ENCODE results near the gene EDEM3.
A peak's percentile ranks its signal among the peaks of the same experiment; 100 is the strongest.

Gene EDEM3

DNA sequence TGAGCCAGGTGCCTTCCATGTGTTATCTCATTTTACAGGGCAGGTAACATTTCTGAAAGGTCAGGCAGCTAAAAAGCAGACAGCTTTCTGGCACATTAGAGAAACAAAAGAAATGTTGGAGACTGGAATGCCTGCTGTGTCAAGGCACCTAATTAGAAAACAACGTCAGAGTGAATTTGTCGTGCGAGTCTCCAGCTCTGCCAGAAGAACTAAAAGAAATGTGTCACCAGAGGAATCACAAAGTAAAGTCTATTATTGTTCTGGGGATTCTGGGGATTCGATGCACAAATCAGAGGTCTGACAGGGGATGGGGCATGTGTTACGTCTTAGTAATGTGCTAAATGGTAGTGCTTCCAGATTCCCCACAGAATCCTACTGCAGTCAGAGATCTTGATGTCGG is 89.3 kb downstream of the EDEM3 start:
- DNase-seq, result no peak

DNA sequence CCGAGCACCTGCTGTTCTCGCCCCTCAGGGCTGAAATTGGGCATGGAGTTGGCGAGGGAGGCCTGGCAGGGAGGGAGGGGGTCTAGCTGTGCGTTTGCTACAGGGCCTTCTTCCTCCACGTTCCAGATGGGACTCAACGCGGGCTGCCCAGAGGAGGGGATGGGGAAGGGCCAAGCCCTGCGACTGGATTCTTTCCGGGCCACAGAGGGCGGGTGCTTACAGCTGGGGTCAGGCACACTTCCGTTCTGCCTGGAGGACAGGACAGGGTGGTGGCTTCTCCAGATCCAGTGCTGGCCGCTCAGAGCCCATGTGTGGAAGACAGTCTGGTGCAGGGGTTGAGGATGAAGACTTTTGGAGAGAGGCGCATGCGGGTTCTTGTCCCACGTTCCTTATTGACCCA is 90.0 kb downstream of the EDEM3 start:
- DNase-seq, result no peak

DNA sequence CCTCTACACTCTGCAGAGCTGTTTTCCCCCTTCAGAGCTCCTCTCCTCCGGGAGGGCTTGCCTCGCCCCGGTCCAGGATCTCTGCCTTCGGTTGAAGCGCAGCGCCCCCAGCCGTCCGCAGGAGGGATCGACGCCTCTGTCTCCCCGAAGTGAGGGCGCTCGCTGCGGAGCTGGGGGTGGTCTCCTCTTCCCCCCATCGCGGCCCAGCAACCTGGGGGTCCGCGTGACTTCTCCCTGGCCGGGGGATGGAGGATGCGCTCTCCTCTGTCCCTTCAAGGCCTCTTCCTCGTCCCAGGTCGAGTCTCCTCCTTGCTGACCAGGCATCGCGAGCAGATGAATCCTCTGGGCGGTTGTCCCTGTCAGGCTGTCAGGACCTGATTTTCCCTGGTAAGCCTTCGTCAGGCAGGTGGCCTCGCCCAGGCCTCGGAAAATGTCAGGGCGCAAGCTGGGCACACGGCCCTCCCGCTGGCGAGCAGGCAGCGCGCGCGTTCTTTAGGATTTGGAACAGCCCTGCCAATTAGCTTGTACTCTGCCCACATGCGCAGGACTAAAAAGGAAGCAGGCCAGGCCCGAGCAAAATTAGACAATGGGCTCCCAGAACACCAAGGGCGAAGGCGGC is 90.5 kb downstream of the EDEM3 start:
- peak; percentile 51 for DNase-seq

DNA sequence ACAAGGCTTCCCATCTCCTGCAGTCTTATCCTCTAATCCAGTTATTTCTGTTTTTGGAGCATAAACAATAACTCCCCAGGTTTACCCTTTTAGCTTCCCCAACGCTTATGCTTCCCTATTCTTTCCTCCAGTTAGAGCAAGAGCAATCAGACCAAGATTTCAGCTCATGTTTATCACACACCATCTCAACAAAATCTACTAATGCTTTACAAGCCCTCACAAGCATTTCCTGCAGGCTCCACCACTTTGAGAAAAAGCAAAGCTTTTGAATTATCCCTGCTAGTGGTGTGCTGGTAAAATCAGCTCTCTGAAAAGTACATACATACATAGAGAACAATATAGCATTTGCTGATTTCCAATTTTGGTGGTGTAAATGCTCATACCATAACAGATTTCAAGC is 92.9 kb downstream of the EDEM3 start:
- no peak for DNase-seq

DNA sequence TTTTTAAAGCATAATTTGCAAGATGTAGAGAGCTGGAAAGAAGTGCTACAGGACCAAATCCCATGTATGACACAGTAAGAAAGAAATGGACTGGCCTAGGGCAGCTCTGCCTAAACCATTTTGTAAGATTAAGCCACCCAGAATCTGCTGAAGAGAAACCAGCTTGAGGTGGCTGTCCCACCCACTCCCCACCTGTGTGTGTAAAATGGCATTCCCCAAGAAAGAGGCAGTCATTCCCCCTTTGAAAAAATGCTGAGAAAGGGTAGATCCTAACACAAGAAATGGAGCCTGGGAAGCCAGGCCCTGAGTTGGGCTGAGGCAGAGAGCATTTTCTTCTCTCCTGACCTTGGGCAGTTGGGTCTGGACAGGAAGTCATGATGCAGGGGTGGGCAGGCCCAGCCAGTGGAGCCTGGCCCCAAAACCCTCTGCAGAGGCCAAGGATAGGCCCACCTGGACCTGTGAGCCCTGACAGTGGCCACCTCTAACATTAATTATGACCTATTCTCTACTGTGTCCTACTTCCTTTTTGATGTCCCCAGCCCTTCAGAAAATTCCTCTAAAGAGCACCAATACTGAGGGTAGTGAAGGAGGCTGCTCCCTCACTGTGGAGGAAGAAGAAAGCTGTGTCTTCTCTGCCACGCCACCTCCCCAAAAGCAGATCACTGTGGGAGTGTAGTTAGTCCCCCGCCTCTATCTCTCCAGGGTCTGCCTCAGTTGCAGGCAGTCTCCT is 94.0 kb downstream of the EDEM3 start:
- no peak for DNase-seq

DNA sequence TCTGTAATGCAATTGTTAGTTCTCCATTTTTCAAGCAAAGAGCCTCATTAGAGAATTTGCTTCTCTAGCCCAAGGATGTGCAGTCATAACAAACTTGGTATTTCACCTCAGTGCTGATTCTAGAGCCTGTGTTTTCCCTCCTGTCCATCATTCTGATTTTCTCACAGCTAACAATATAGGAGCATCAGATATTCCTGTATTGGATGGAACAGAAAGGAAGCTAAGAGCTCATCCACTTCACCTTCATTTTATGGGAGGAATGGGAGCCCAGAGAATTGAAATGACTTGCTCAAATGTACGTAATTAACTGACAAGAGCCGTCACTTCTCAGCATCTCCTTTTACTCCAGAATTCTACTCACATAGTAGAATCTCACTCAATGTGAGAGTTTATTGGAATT is 96.6 kb downstream of the EDEM3 start:
- DNase-seq, result no peak

DNA sequence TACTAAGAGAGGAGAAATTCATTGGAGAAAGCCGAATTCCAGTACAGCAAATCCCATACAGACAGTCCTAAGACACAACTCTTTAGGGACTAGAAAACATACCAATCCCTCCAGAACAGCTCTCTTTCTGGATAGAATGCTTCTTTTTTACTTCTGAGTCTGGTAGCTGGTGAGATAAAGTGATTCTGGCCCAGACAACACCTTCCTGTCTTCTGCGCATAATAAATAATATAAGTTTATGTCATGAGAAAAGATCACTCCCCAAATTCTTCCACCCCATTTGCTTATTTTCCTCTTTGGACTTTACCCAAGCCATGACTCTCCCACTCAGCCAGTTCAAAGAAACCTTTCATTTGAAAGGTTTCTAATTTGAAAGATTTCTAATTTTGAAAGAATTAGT is 98.4 kb downstream of the EDEM3 start:
- DNase-seq, result no peak

DNA sequence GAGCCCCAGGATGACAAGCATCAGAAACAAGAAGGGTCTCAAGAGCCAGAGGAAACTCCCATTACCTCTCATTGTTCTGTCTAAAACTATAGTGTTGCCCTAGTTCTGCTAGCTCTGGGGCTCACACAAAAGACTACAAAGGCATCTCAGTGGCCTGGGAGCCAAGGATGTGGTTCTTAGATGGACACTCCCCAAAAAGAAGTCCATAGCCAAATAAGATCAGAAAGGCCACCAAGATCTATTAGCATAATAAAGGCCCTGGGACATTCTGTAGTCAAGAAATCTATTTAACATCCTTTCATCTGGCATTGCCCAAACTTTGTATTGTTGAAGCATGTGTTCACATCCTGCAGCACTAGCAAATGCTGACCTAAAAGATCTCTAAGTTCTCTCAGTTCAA is 99.5 kb downstream of the EDEM3 start:
- DNase-seq, result no peak

DNA sequence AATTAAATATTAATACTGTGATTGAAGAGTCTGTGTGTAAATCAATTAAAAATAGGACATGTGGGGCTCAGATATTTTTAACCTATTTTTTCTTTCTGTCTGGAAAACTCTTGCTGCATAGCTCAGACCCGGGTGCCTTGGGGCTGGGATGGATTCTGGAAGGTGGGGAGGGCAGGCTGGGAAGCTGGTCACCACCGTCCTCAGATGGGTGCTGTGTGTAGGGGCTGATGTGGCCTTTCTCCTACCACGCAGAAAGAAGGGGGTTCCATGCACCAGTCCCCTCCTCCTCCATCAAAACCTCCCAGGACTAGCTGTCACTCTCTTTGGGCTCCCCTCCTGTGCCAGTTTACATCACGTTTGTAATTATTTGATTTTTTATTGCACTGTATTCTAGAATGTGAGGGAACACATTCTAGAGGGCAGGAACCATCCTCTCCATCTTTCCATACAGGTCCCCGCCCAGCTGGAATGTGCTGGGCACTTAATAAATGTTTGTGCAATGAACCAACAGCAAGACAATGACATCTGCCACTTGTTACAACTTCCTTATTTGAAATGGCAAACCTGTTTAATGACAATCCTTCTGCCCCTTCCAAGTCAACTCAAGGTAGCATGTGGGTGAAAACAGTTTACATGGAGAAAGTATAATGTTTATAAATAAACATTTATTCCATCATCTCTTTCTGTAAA is 104.3 kb downstream of the EDEM3 start:
- DNase-seq, result no peak

DNA sequence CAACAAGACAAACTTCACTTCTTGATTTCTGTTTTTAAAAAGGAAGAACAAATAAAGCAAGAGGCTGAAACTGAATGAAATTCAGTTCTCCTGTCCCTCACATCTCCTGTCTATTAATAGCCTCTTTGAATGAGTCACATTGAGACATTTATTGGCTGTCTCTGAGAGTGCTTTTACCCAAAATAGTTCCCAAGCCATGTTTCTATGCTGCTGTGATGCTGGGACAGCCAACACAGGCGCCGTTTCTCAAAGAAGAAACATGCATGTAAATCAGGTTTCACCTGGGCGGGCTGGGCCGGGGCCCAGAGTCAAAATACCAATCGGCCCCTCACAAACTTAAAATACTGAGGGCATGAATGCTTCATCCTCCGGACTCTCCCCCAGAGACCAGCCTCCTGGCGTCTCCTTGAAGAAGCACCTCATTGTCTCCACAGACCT is 105.2 kb downstream of the EDEM3 start:
- DNase-seq, result no peak

DNA sequence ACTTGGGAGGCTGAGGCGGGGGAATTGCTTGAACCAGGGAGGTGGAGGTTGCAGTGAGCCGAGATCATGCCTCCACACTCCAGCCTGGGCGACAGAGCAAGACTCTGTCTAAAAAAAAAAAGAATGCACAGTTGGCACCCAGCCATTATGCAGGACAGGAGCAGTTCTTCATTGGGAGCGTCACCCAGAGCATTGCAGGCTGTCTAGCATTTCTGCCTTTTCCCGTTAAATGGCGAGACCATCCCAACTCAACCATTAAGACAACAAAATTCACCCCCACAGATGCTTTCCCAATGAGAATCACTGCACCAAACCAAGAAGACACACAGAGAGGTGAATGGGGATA is 105.8 kb downstream of the EDEM3 start:
- DNase-seq, result no peak

DNA sequence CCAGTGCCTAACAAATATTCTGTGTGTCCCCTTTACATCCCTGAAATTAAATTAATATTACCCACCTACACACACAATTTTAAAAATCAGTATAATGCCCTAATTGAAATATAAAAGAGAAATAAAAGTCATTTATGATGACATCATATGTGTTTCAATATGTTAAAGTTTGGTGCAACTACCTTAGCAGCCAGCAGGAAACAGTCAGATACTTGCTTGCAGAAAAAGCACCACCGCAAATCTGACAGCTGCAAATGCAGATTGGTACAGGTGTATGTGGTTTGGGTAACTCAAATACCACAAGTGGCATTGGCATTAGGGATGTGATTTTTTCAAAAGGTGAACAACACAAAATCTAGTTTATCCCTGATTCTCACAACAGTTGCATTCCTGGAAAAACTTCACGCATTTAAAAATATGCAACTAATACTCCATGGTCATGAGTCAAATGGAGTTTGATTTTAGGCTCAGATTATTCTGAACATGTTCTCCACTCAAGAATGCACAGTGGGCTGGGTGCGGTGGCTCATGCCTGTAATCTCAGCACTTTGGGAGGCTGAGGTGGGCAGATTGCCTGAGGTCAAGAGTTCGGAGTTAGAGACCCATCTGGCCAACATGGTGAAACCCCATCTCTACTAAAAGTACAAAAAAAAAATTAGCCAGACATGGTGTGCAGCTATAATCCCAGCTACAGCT is 106.3 kb downstream of the EDEM3 start:
- no peak for DNase-seq

DNA sequence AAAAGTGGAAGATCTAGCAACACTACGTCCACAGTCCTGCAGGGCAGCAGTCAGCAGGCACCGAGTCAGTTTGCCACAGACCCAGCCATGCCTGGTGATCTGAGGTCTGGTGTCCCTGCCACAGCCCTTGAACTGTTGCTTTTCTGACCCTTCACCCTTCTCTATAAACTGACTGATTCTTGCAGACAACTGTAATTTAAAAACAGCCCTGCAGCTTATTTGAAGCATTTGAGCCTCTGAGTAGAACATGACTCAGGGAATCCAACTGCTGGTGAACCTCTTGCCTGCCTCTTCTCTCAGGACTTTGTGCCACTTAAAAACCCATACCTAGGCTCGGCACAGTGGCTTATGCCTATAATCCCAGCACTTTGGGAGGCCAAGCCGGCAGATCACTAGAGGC is 107.2 kb downstream of the EDEM3 start:
- DNase-seq, result no peak

DNA sequence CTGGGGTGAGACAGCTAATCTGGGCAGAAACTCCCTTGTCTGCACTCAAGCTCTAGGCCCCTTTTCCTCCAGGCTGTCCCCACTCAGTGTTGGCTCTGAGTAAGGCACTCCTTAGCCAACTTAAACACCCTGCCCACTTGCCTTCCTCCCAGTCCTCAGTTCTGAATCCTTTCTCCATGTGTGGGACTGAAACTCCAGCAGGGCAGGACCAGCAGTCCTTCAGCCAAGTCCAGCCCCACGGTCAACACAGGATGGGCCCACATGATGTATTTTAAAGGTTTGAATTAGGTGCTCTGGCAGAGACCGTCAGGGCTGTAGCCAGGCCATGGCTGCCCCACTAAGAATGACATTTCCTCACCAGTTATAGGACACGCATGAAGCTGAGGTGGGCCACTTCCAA is 107.8 kb downstream of the EDEM3 start:
- no peak for DNase-seq

DNA sequence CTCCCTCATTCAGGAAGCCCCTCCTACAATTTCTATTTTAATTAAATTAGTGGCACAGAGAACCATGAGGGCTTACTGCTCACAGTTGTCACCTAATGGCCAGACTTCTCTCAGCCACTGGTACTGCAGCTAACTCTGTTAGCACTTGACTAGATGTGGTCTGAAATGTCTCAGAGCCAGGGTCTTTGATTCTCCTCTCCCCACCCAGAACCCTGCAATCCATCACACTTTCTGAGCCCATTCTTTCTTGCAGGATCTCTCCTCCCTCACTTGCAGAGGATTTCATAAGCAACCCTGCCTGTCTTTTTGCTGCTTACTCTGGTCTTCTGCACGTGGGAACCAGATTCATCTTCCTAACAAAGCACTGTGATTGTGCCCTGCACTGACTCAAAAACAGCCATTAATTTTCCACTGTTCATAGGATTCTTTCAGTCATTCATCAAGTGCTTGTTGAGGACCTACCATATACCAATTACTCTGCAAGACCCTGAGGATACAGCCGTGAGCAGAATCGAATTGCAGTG is 108.4 kb downstream of the EDEM3 start:
- DNase-seq, result no peak

DNA sequence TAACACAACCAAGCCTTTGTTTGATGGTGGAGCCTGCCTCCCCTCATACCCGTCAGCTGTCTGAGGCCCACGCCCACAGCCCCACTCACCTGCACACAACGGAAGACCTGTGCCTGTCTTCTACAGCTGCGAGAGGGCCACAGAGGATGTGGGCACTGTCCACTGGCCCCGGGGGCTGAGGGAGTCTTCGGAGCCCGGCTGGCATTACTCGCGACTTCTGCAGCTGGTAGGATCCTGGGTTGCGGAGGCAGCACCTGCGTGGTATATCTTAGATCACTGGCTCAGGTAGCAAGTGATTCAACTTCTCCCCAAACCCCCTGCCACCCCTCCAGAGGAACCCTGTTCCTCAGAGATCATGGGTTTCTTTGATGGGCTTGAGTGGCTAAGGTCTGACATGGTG is 109.9 kb downstream of the EDEM3 start:
- DNase-seq, result no peak

DNA sequence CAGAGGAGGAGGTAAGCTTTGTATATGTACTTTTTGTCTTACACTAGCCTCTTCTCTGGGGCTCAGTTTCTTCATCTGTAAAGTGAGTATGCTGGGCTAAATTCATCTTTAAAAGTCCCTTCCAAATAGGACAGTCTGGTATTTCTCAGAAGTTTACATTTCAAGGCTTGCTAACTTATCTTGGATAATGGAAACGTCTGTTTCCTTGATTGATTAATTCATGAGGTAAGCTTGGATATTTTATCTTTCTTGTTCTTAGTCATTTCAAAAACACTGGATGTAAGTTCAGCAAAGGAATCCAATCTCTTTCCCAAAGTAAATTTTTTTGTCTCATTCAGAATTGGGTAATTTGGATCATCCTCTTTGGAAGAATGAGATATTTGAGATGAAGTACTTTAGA is 111.0 kb downstream of the EDEM3 start:
- no peak for DNase-seq

DNA sequence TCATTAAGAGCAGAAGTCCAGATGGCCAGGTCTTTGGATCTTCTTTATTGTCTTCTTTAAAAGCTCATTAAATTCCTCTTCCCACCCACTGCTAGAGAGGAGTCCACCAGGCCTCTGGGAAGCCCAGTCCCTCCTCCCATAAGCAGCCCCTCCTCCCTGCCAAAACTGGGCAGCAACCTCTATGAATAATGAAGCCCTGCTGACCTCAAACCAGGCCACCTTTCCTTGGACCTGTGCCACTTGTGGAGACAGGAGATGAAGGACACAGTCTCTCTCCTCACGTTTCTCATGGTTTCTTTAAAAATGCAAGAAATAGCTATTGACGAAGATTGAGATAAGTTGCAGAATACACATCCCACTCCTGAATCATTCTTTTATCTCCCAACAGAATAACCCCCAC is 112.8 kb downstream of the EDEM3 start:
- no peak for DNase-seq

DNA sequence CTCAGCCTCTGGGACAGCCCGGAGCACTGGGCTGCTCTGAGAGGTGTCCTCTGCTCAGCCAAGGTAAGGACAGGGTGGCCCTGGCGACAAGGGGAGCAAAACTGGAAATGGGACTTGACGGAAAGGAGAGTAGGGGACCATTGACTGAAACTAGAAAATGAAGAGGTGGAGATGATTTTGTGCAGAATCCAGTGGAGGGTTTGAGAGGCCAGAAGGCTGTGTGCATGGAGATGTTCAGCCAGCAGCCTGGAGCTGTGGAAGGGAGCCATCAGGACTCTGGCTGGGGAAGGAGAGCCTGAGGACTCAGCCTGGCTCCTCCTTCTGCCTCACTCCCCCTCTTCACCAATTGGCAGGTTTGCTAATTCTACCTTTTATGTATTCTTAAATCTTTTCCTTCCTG is 114.2 kb downstream of the EDEM3 start:
- no peak for DNase-seq
